NT2/D1 (cell line): ENCODE measurements around the gene C11orf98.
"Not testable (repeated sequence)": the region's sequence is repeated elsewhere in the genome, so short reads cannot be mapped to it uniquely, and the experiment has no call there.

ENCODE experiments used
- DNase-seq: peaks from one replicate; pipeline ENCODE4 v3.0.0-alpha.2; 2011; ENCODE audit warnings: low read depth, low spot score
- H3K27me3 ChIP-seq: 2 replicates; pipeline ENCODE4 v1.6.0; 2011; ENCODE audit warnings: mild to moderate bottlenecking; ENCODE audit not compliant: insufficient read length, insufficient read depth
- H3K36me3 ChIP-seq: 2 replicates; pipeline ENCODE4 v1.6.1; 2011; ENCODE audit warnings: mild to moderate bottlenecking, low read length, mixed read lengths; ENCODE audit not compliant: insufficient read depth, insufficient read length
- H3K4me1 ChIP-seq: 2 replicates; pipeline ENCODE4 v1.5.1; 2011; ENCODE audit not compliant: insufficient read depth, insufficient read length
- H3K4me3 ChIP-seq: 2 replicates; pipeline ENCODE4 v1.5.1; 2011; ENCODE audit warnings: low read depth; ENCODE audit not compliant: insufficient read length
- H3K9ac ChIP-seq: 2 replicates; pipeline ENCODE4 v1.6.0; 2011; ENCODE audit warnings: low read depth; ENCODE audit not compliant: insufficient read length
- H3K9me3 ChIP-seq: 2 replicates; pipeline ENCODE4 v1.5.1; 2011; ENCODE audit warnings: mild to moderate bottlenecking, low read length; ENCODE audit not compliant: insufficient read depth
- SUZ12 ChIP-seq: IDR thresholded peaks from 2 replicates; pipeline ENCODE4 v1.6.1; 2011; ENCODE audit not compliant: insufficient read length, insufficient read depth; ENCODE audit errors: extremely low read depth
- YY1 ChIP-seq: IDR thresholded peaks from 2 replicates; pipeline ENCODE4 v1.6.1; 2011; ENCODE audit not compliant: insufficient read length, insufficient read depth
- ZNF274 ChIP-seq: IDR thresholded peaks from 2 replicates; pipeline ENCODE4 v1.6.1; 2011; ENCODE audit warnings: mild to moderate bottlenecking, low read depth, low read length

C11orf98 gene

GRCh38 chr11:62664405-62665074 is 470 bp downstream of the C11orf98 start:
- TF ChIP-seq YY1 = no peak
- Histone ChIP-seq H3K9me3 (no peaks in the 10 kb centered on the region), H3K27me3 (no peaks in the 10 kb centered on the region), H3K9ac (peak overlapping the region; percentile 100), H3K36me3 (peaks cover 61% of the 10 kb centered on the region), H3K4me1 (no peaks in the 10 kb centered on the region), H3K4me3 (peak overlapping the region; percentile 99)
- no peak for DNase-seq

GRCh38 chr11:62656796-62657429 is 8.1 kb downstream of the C11orf98 start:
- Histone ChIP-seq H3K4me3 (no peak overlapping the region), H3K4me1 (no peaks in the 10 kb centered on the region), H3K27me3 (no peaks in the 10 kb centered on the region), H3K9ac (no peak overlapping the region), H3K9me3 (no peaks in the 10 kb centered on the region), H3K36me3 (peaks cover 17% of the 10 kb centered on the region)
- no peak for DNase-seq
- no peak for TF ChIP-seq ZNF274
- no peak for TF ChIP-seq YY1
- no peak for TF ChIP-seq SUZ12

- TF ChIP-seq ZNF274 (no peak), YY1 (no peak), SUZ12 (no peak)
- Histone ChIP-seq H3K4me3 (no peak overlapping the region), H3K9ac (no peak overlapping the region), H3K9me3 (no peaks in the 10 kb centered on the region), H3K27me3 (no peaks in the 10 kb centered on the region), H3K4me1 (no peaks in the 10 kb centered on the region), H3K36me3 (peaks cover 14% of the 10 kb centered on the region)
- DNase-seq = no peak
Measured at GRCh38 chr11:62654297-62654696, 10.7 kb downstream of the C11orf98 start.

- TF ChIP-seq SUZ12 = no peak
- no peak for TF ChIP-seq ZNF274
- no peak for TF ChIP-seq YY1
Measured at GRCh38 chr11:62652161-62653006, 12.6 kb downstream of the C11orf98 start.

GRCh38 chr11:62650283-62650682 is 14.7 kb downstream of the C11orf98 start:
- not testable (repeated sequence) for DNase-seq, H3K9ac ChIP-seq, H3K27me3 ChIP-seq, H3K9me3 ChIP-seq, H3K4me1 ChIP-seq, H3K4me3 ChIP-seq
- peaks cover 39% of the 10 kb centered on the region for H3K36me3 ChIP-seq

More at GRCh38 chr11:62652161-62653006, 12.6 kb downstream of the C11orf98 start:
- Histone ChIP-seq H3K4me3 (peak overlapping the region; percentile 88), H3K9ac (peak overlapping the region; percentile 99), H3K4me1 (peaks cover 1% of the 10 kb centered on the region), H3K9me3 (no peaks in the 10 kb centered on the region), H3K27me3 (no peaks in the 10 kb centered on the region), H3K36me3 (peaks cover 33% of the 10 kb centered on the region)
- no peak for DNase-seq

GRCh38 chr11:62649486-62649885 is 15.5 kb downstream of the C11orf98 start:
- H3K36me3 ChIP-seq = peaks cover 45% of the 10 kb centered on the region
- no peaks in the 10 kb centered on the region for H3K27me3 ChIP-seq
- DNase-seq = no peak
- H3K9me3 ChIP-seq = no peaks in the 10 kb centered on the region
- peak overlapping the region; percentile 8 for H3K9ac ChIP-seq
- peaks cover 6% of the 10 kb centered on the region for H3K4me1 ChIP-seq
- TF ChIP-seq YY1 = no peak
- TF ChIP-seq ZNF274 = no peak
- no peak for TF ChIP-seq SUZ12
- no peak overlapping the region for H3K4me3 ChIP-seq

DNA sequence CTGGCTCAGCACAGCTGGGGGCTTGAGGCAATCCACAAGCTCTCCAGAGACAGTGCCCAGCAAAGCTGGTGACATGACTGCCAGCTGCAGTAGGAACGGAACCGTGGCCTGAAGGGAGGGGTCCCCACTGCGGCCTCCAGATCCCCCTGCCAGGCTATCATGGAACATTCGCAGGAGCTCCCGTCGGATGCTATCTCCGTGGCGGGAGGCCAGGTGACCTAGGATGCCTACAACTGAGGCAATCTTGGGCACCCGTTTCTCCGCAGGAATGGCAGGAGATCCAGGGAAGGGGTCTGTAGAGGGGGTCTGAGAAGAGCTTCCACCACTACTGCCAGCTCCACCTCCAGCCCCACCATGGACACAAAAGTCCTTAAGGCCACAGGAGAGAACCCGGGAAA is 16.0 kb downstream of the C11orf98 start:
- TF ChIP-seq ZNF274 (no peak), SUZ12 (no peak), YY1 (no peak)
- Histone ChIP-seq H3K9ac (peak overlapping the region; percentile 8), H3K4me1 (peaks cover 6% of the 10 kb centered on the region)

More for the DNA sequence above, 16.0 kb downstream of the C11orf98 start:
- peaks cover 50% of the 10 kb centered on the region for H3K36me3 ChIP-seq
- no peak overlapping the region for H3K4me3 ChIP-seq
- H3K9me3 ChIP-seq = no peaks in the 10 kb centered on the region
- no peak for DNase-seq
- no peaks in the 10 kb centered on the region for H3K27me3 ChIP-seq
